Measurements from ENCODE around the gene ZNRD2. TPM values are rescaled to one million over a fixed set of nuclear protein-coding genes. Genes with fewer than 3 reads are reported as not detected.
A peak's percentile ranks its signal among the peaks of the same experiment; 100 is the strongest.

Gene ZNRD2
- total RNA-seq, 5 donors from 2014 or later (not counting 1 experiment from before 2014, with no cell fraction given): 32.5 to 36.9 (median 34.5) TPM

DNA sequence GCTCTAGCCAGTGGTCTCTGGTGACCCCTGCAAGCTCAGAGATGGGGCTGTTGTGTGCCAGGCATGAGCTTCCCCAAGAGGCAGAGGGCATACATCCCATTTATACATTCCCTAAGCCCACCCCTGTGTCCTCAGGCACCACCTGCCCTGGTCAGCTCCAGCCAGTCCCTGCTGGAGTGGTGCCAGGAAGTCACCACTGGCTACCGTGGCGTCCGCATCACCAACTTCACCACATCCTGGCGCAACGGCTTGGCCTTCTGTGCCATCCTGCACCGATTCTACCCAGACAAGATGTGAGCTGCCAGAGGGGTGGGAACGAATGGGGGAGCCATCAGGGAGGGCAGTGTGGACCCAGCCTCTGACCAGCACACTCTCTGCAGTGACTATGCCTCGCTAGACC is 13.8 kb downstream of the ZNRD2 start:
- no peaks in the 10 kb centered on the region for H3K9me3 ChIP-seq
- H3K4me1 Mint-ChIP-seq: peaks cover 23 to 40% (median 37%) of the 10 kb centered on the region in 3 donors
- peaks cover 13 to 66% of the 10 kb centered on the region in 2 donors for H3K36me3 ChIP-seq (ENCODE audit: control insufficient read depth in 2 of 2, extremely low read depth in 1 of 2, insufficient read depth in 1 of 2, low read length in 1 of 2)
- H3K4me1 ChIP-seq (ENCODE audit: control insufficient read depth in 1 of 2, extremely low read depth in 1 of 2, insufficient read depth in 2 of 2, low read length in 2 of 2): peaks cover 4 to 31% of the 10 kb centered on the region in 2 experiments
- H3K27ac ChIP-seq (ENCODE audit: low read length): no peak overlapping the region
- ChIA-PET POLR2A (no interaction called here), CTCF (no interaction called here)
- 63% methylated on average over 6 of the region's 8 CpGs for WGBS (ENCODE audit: insufficient coverage)
- H3K27ac Mint-ChIP-seq: peak overlapping the region; percentile 2 to 72
- peaks cover 19% of the 10 kb centered on the region for H3K36me3 Mint-ChIP-seq
- DNase-seq (no peak), ATAC-seq (replicated peaks in 1 of 4) (no peak)
- no peaks in the 10 kb centered on the region for H3K9me3 Mint-ChIP-seq
- H3K4me3 Mint-ChIP-seq: no peak overlapping the region
- no peak overlapping the region for H3K4me3 ChIP-seq (ENCODE audit: control insufficient read depth in 1 of 2, extremely low read depth in 1 of 2, low read length in 1 of 2)
- H3K27me3 ChIP-seq (replicated peaks in 1 of 2; ENCODE audit: control insufficient read depth in 2 of 2, extremely low read depth in 1 of 2, insufficient read depth in 2 of 2, low read length in 1 of 2): no peaks in the 10 kb centered on the region
- no peaks in the 10 kb centered on the region for H3K27me3 Mint-ChIP-seq

DNA sequence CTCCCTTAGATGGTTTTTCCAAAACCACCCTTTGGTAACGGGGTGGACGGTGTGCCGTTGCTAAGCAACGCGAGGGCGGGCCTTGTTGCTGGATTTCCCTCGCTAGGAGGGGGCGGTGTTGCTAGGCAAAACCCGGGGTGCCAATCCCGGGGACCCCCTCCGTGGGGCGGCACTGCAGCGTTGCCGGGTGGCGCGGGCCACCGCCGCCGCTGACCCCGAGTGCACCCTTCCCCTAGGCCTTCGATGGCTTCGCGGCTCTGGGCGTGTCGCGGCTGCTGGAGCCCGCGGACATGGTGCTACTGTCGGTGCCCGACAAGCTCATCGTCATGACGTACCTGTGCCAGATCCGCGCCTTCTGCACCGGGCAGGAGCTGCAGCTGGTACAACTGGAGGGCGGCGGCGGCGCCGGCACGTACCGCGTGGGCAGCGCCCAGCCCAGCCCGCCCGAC is 14.5 kb downstream of the ZNRD2 start:
- Histone ChIP-seq H3K9me3 (no peaks in the 10 kb centered on the region), H3K27ac (ENCODE audit: low read length) (no peak overlapping the region), H3K36me3 (ENCODE audit: control insufficient read depth in 2 of 2, extremely low read depth in 1 of 2, insufficient read depth in 1 of 2, low read length in 1 of 2) (peaks cover 7 to 64% of the 10 kb centered on the region in 2 donors), H3K4me1 (ENCODE audit: control insufficient read depth in 1 of 2, extremely low read depth in 1 of 2, insufficient read depth in 2 of 2, low read length in 2 of 2) (peaks cover 4 to 31% of the 10 kb centered on the region in 2 experiments), H3K4me3 (ENCODE audit: control insufficient read depth in 1 of 2, extremely low read depth in 1 of 2, low read length in 1 of 2) (no peak overlapping the region), H3K27me3 (replicated peaks in 1 of 2; ENCODE audit: control insufficient read depth in 2 of 2, extremely low read depth in 1 of 2, insufficient read depth in 2 of 2, low read length in 1 of 2) (no peaks in the 10 kb centered on the region)
- 94% methylated on average over 37 of the region's 46 CpGs for WGBS (ENCODE audit: insufficient coverage)
- Mint-ChIP-seq H3K36me3 (peaks cover 18% of the 10 kb centered on the region), H3K4me3 (no peak overlapping the region), H3K27ac (no peak overlapping the region), H3K27me3 (no peaks in the 10 kb centered on the region), H3K4me1 (peaks cover 22 to 41% (median 35%) of the 10 kb centered on the region in 3 donors), H3K9me3 (no peaks in the 10 kb centered on the region)
- POLR2A ChIA-PET: no interaction called here
- DNase-seq: no peak
- CTCF ChIA-PET: no interaction called here
- ATAC-seq (replicated peaks in 1 of 4): no peak

DNA sequence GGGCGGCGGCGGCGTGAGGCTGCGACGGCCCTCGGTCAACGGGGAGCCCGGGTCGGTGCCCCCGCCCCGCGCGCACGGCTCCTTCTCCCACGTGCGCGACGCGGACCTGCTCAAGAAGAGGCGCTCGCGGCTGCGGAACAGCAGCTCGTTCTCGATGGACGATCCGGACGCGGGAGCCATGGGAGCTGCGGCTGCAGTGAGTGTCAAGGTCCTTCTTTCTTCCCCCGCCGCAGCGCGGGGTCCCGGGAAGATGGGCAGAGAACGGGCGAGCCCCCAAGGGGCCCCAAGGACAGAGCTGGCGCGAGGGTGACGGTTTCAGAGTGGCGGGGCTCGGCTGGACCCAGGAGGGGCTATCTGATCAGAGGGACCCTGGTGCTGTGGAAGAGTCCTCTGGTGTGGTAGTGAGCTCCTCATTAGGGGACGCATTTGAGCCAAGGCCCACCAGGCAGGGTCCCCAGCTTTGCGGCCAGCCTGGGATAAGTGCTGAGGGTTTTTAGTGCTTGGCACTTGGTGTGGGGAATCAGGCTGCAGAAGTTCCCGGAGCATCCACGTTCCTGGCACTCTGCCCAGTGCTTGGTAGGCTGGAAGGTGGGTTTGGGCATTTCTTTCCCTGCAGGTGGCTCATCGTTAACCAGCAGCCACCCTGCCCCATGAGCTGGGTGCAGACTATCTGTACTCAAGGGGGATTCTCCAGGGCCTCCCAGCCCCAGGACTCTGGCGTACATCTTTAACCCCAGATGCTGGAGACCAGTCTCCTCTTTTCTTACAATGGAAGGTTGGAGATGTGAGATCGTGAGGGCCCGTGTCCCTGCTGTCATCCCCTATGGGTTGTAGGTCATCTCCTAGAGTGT is 15.3 kb downstream of the ZNRD2 start:
- Histone ChIP-seq H3K4me1 (ENCODE audit: control insufficient read depth in 1 of 2, extremely low read depth in 1 of 2, insufficient read depth in 2 of 2, low read length in 2 of 2) (peaks cover 4 to 31% of the 10 kb centered on the region in 2 experiments), H3K27me3 (replicated peaks in 1 of 2; ENCODE audit: control insufficient read depth in 2 of 2, extremely low read depth in 1 of 2, insufficient read depth in 2 of 2, low read length in 1 of 2) (no peaks in the 10 kb centered on the region), H3K36me3 (ENCODE audit: control insufficient read depth in 2 of 2, extremely low read depth in 1 of 2, insufficient read depth in 1 of 2, low read length in 1 of 2) (peaks cover 9 to 64% of the 10 kb centered on the region in 2 donors), H3K4me3 (ENCODE audit: control insufficient read depth in 1 of 2, extremely low read depth in 1 of 2, low read length in 1 of 2) (no peak overlapping the region), H3K27ac (ENCODE audit: low read length) (no peak overlapping the region), H3K9me3 (no peaks in the 10 kb centered on the region)
- 98% methylated on average over 43 of the region's 51 CpGs for WGBS (ENCODE audit: insufficient coverage)
- Mint-ChIP-seq H3K4me3 (no peak overlapping the region), H3K4me1 (peaks cover 22 to 41% (median 31%) of the 10 kb centered on the region in 3 donors), H3K27me3 (no peaks in the 10 kb centered on the region), H3K27ac (peak overlapping the region; percentile 47 to 66), H3K9me3 (no peaks in the 10 kb centered on the region), H3K36me3 (peaks cover 16% of the 10 kb centered on the region)
- ATAC-seq (replicated peaks in 1 of 4) (no peak), DNase-seq (no peak)
- POLR2A ChIA-PET: no interaction called here
- CTCF ChIA-PET: no interaction called here

DNA sequence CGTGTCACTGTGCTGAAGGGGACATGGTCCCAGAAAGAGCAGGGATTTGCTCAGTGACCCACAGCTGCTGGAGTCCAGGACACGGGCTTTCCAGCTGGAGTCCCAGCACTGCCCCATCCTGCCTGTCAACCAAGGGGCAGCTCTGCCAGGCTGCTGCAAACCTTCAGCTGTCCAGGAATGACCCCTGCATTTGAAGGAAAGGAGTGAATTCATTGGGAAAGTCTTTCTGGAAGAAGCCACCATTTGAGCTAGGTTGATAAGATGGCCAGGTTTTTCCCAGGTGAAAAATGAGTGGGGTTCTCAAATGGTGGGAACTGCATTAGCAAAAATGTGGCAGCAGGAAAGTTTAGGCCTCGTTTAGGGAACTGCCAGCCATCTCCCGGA is 16.0 kb downstream of the ZNRD2 start:
- Histone ChIP-seq H3K4me1 (ENCODE audit: control insufficient read depth in 1 of 2, extremely low read depth in 1 of 2, insufficient read depth in 2 of 2, low read length in 2 of 2) (peaks cover 4 to 31% of the 10 kb centered on the region in 2 experiments), H3K9me3 (no peaks in the 10 kb centered on the region), H3K4me3 (ENCODE audit: control insufficient read depth in 1 of 2, extremely low read depth in 1 of 2, low read length in 1 of 2) (no peak overlapping the region), H3K27me3 (replicated peaks in 1 of 2; ENCODE audit: control insufficient read depth in 2 of 2, extremely low read depth in 1 of 2, insufficient read depth in 2 of 2, low read length in 1 of 2) (no peaks in the 10 kb centered on the region), H3K36me3 (ENCODE audit: control insufficient read depth in 2 of 2, extremely low read depth in 1 of 2, insufficient read depth in 1 of 2, low read length in 1 of 2) (peaks cover 9 to 63% of the 10 kb centered on the region in 2 donors), H3K27ac (ENCODE audit: low read length) (no peak overlapping the region)
- no peak for ATAC-seq (replicated peaks in 1 of 4)
- ChIA-PET POLR2A (interaction anchor here in 1 of 2 donors (0.6 kb wide), 1 partner anchor 302 kb away, joined by 3 read pairs; the partner anchor contains the start of gene FIBP), CTCF (no interaction called here)
- WGBS (ENCODE audit: insufficient coverage): 95% methylated on average over 4 of the region's 4 CpGs
- Mint-ChIP-seq H3K4me1 (peaks cover 22 to 41% (median 32%) of the 10 kb centered on the region in 3 donors), H3K27me3 (no peaks in the 10 kb centered on the region), H3K27ac (peak overlapping the region; percentile 49 to 66), H3K36me3 (peaks cover 17% of the 10 kb centered on the region), H3K9me3 (no peaks in the 10 kb centered on the region), H3K4me3 (no peak overlapping the region)
- DNase-seq: no peak

DNA sequence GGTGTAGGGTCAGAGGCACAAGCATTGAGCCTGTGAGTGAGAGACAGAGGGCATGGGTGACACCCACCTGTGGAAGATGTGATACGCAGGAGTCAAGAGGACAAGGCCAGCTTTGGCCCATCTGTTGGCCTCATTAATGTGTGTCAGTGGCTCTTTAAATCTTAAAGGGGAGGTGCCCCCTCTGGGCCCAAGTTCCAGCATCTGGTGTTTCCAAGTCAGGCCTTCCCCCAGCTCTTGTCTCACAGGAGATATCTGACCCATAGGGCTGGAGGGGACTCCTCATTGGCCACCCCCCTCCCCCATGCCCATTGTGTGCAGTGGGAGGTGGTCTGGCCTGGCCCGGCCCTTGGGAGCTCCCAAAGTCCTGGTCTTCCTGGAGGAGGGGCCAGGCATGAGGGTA is 16.4 kb downstream of the ZNRD2 start:
- Histone ChIP-seq H3K36me3 (ENCODE audit: control insufficient read depth in 2 of 2, extremely low read depth in 1 of 2, insufficient read depth in 1 of 2, low read length in 1 of 2) (peaks cover 9 to 62% of the 10 kb centered on the region in 2 donors), H3K9me3 (no peaks in the 10 kb centered on the region), H3K4me1 (ENCODE audit: control insufficient read depth in 1 of 2, extremely low read depth in 1 of 2, insufficient read depth in 2 of 2, low read length in 2 of 2) (peaks cover 4 to 31% of the 10 kb centered on the region in 2 experiments), H3K27me3 (replicated peaks in 1 of 2; ENCODE audit: control insufficient read depth in 2 of 2, extremely low read depth in 1 of 2, insufficient read depth in 2 of 2, low read length in 1 of 2) (no peaks in the 10 kb centered on the region), H3K4me3 (ENCODE audit: control insufficient read depth in 1 of 2, extremely low read depth in 1 of 2, low read length in 1 of 2) (no peak overlapping the region), H3K27ac (ENCODE audit: low read length) (no peak overlapping the region)
- peaks cover 17% of the 10 kb centered on the region for H3K36me3 Mint-ChIP-seq
- H3K27ac Mint-ChIP-seq: peak overlapping the region; percentile 49 to 66
- DNase-seq (no peak), ATAC-seq (replicated peaks in 1 of 4) (no peak)
- no peaks in the 10 kb centered on the region for H3K9me3 Mint-ChIP-seq
- no peaks in the 10 kb centered on the region for H3K27me3 Mint-ChIP-seq
- peaks cover 22 to 41% (median 32%) of the 10 kb centered on the region in 3 donors for H3K4me1 Mint-ChIP-seq
- WGBS (ENCODE audit: insufficient coverage): 80% methylated on average over 1 of the region's 2 CpGs
- POLR2A ChIA-PET: interaction anchor here in 1 of 2 donors (0.6 kb wide), 1 partner anchor 301 kb away, joined by 3 read pairs; the partner anchor contains the start of gene FIBP
- CTCF ChIA-PET: interaction anchor here (0.5 to 1.9 kb wide), 5 partner anchors 9 to 259 kb away, joined by 3 to 7 read pairs (median 6); partner anchors contain the start of gene EHBP1L1 (in 1 of the 2)
- no peak overlapping the region for H3K4me3 Mint-ChIP-seq

DNA sequence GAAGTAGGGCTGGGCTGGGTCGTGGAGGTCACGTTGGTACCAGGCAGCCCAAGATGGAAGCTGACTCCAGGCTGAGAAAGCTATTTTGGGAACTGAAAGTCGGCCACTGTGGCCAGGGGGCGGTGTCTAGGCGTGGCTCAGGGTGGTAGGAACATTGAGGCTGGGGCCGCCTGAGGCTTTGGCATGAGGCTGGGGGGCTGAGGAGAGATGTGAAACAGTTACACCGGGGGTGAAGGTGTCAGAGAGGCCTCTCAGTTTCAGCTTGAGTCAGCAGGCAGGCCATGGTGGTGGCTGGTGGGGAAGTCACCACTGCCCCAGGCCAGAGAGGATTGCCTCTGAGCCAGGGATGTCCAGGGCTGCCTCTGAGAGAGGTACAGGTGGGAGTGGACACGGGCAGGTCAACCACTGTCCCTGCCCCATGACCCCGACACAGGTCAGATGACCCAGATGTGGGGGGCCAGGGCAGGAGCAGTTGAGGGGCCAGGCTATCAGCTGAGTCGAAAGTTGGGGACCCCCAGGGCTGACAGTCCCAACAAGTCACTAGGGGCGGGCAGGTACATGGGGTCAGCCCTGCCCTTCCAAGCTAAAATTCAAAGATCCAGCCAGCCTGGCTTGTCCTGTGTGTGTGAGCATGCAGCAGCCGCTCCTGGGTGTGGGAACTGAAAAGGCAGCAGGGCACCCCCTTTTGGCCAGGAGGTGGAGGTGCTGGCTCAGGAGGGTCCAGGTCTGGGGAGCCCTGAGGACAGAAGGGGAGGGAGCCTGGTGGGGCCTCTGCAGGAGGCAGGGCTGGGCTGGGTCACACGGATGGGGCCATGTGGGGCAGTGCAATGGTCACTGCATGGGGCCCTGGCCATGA is 18.1 kb downstream of the ZNRD2 start:
- Mint-ChIP-seq H3K36me3 (peaks cover 11% of the 10 kb centered on the region), H3K4me3 (peak overlapping the region in 1 of 3 donors; percentile 40), H3K9me3 (no peaks in the 10 kb centered on the region), H3K27ac (peak overlapping the region; percentile 82 to 84), H3K4me1 (peaks cover 22 to 29% (median 28%) of the 10 kb centered on the region in 3 donors), H3K27me3 (no peaks in the 10 kb centered on the region)
- Histone ChIP-seq H3K4me3 (ENCODE audit: control insufficient read depth in 1 of 2, extremely low read depth in 1 of 2, low read length in 1 of 2) (no peak overlapping the region), H3K4me1 (ENCODE audit: control insufficient read depth in 1 of 2, extremely low read depth in 1 of 2, insufficient read depth in 2 of 2, low read length in 2 of 2) (peaks cover 4 to 31% of the 10 kb centered on the region in 2 experiments), H3K9me3 (no peaks in the 10 kb centered on the region), H3K27me3 (replicated peaks in 1 of 2; ENCODE audit: control insufficient read depth in 2 of 2, extremely low read depth in 1 of 2, insufficient read depth in 2 of 2, low read length in 1 of 2) (no peaks in the 10 kb centered on the region), H3K27ac (ENCODE audit: low read length) (peak overlapping the region; percentile 60), H3K36me3 (ENCODE audit: control insufficient read depth in 2 of 2, extremely low read depth in 1 of 2, insufficient read depth in 1 of 2, low read length in 1 of 2) (peaks cover 8 to 58% of the 10 kb centered on the region in 2 donors)
- DNase-seq (peak; percentile 52 to 87 (median 73)), ATAC-seq (replicated peaks in 1 of 4) (peak; percentile 91 to 93 (median 91))
- WGBS (ENCODE audit: insufficient coverage): 15% methylated on average over 12 of the region's 13 CpGs
- POLR2A ChIA-PET: no interaction called here
- CTCF ChIA-PET: interaction anchor here (0.5 to 1.9 kb wide), 9 partner anchors 11 to 527 kb away, joined by 3 to 8 read pairs (median 4); partner anchors contain the start of gene EHBP1L1 (in 1 of the 2)

All from T-cell (primary cell).